Fibroblast of mammary gland (primary cell): ENCODE data around the gene KCNJ16.

Source experiments
- DNase-seq: peaks from one replicate; pipeline ENCODE4 v3.0.0-alpha.2; 2010; ENCODE audit warnings: low read depth
- H3K4me3 ChIP-seq: 2 replicates; pipeline ENCODE4 v1.5.1; 2011; ENCODE audit warnings: low read depth, mild to moderate bottlenecking, low read length, moderate library complexity; ENCODE audit not compliant: control insufficient read depth
- CTCF ChIP-seq: conservative IDR thresholded peaks from 2 replicates; pipeline ENCODE4 v1.5.1; 2011; ENCODE audit warnings: low read depth, low read length, inconsistent platforms; ENCODE audit not compliant: control insufficient read depth, insufficient read depth

Gene KCNJ16

GRCh38 chr17:70153210-70153609 is 78.2 kb downstream of the KCNJ16 start:
- no peak for TF ChIP-seq CTCF
- H3K4me3 ChIP-seq = no peak overlapping the region
- DNase-seq = no peak

GRCh38 chr17:70157151-70157550 is 82.1 kb downstream of the KCNJ16 start:
- TF ChIP-seq CTCF = no peak
- H3K4me3 ChIP-seq = no peak overlapping the region
- no peak for DNase-seq

- no peak for TF ChIP-seq CTCF
- no peak for DNase-seq
- no peak overlapping the region for H3K4me3 ChIP-seq
Observed at GRCh38 chr17:70158180-70158579, 83.2 kb downstream of the KCNJ16 start.

GRCh38 chr17:70158591-70158990 is 83.6 kb downstream of the KCNJ16 start:
- no peak for TF ChIP-seq CTCF
- DNase-seq = no peak
- no peak overlapping the region for H3K4me3 ChIP-seq

- H3K4me3 ChIP-seq = no peak overlapping the region
- no peak for DNase-seq
- no peak for TF ChIP-seq CTCF
Observed at GRCh38 chr17:70159980-70160379, 85.0 kb downstream of the KCNJ16 start.

GRCh38 chr17:70161519-70161918 is 86.5 kb downstream of the KCNJ16 start:
- DNase-seq = no peak
- TF ChIP-seq CTCF = no peak

GRCh38 chr17:70165383-70165782 is 90.4 kb downstream of the KCNJ16 start:
- DNase-seq = no peak
- TF ChIP-seq CTCF = no peak
- H3K4me3 ChIP-seq = no peak overlapping the region

More at GRCh38 chr17:70161519-70161918, 86.5 kb downstream of the KCNJ16 start:
- H3K4me3 ChIP-seq = no peak overlapping the region
